ENCODE results near the gene AFF2.

Gene AFF2

DNA sequence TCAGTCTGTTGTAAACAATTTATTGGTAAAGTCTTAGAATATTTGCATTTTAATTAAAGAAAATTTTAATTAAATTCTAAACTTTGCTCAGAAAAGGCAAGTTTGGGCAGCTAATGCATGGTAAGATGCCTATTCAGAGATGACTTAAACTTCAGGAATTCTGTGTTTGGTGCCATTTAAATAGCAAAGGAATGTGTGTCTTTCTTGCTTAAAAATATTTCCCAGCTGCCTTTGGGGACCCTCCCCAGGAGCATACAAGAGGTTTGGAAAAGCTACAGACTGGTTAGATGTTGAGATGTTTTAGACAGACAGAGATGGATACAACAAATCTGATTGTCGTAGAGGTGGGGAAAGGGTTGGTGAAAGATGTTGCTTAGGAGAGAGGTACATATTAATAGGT is 36.5 kb downstream of the AFF2 start:
- no peak for DNase-seq (ENCODE audit: low read depth, low spot score)

DNA sequence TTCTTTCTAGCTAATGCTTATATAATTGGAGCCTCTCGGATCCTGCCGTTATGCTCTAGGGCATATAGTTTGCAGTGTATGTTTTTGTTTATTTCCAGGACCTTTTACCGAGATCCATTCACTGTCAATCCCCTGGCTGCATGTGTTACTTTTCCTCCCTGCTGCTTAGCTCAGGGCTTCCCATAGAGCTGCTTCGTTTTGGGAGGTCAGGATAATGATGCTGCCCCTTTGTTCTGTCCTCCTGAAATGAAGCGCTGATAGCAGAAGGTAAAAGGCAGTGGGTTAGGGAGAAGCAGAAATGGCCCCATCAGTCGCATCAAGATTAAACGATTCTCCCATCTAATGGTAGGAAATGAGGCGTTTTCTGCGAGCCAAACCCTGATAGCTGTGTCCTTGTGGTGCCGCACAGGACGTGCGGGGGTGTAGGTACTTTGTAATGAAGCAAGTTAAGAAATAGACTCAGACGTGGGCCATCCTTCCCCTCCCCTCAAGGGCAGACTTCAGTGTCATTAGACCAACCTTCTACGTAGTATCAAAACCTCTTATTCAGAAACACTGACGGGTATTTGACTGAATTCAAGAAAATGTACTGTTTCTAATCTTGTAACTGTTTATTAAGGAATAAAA is 37.3 kb downstream of the AFF2 start:
- no peak for DNase-seq (ENCODE audit: low read depth, low spot score)

DNA sequence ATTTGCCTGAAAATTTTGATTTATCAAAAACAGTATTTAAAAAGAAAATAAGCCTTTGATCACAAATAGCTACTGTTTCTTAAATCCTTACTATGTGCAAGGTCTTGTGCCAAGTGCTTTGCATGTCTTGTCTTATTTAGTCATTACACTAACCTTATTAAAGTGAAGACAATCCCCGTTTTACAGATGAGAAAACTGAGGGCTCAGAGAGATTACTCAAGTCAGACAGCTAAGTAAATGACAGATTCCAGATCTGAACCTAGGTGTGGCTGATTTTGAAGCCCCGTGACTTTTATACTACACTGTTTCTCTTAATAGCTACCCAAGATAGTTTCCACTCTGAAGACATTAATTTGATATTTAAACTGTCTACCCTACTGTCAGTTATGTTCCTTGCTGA is 38.2 kb downstream of the AFF2 start:
- DNase-seq (ENCODE audit: low read depth, low spot score): no peak

DNA sequence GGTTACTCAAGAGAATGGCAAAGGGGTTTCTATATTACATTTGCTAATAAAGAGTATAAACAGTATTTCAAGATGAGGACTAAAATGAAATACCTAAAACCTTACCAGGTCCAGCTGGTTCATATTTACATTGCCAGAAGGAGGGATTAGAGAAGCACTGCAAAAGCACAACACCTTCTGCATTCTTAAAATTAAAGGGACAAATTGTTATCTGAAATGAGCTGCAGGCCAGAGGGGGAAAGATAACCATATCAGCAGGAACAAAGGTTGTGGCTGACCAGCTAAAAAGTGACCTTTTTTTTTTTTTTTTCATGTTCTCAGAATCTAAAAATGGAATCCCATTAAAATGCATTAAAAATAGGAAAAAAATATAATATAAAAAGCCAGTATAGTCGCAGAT is 39.7 kb downstream of the AFF2 start:
- DNase-seq (ENCODE audit: low read depth, low spot score): no peak

DNA sequence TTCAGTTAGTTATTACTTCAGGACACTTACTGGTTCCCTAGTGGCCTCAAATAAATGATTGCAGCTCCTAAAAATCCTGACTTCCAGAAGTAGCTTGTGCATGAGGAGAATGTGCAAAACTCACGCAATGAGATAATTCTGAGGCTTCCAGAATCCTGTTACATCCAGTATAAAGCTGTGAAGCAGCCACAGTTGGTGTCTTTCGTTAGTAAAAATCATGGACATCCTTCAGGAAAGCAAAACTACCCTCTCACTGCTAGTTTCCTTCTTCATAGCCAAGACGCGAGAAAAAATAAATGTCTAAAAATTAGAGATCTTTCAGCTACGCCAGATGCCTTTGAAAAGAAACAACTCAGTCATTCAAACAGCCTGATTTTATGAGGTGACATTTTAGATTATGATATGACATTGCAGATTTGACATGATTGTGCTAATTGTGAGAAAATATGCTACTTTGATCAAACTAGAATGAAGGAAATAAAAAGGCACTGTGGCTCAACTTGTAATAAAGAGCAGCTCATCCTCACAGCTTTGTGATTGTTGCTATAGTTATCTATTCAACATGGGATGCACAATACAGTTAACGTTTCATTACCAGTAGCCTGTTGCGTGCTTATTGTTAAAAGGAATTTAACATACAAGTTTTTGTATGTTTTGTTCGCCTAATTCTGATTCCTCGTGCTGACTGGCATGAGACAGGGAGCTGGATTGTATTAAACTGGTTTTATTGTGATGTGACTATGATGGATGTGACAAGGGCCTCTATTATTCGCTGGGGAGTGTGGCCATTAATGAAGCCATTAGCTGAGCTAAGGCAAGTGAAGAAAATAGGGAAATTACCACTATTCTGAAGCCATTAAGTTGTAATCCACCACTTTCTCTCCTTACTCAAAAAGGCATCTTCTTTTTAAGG is 40.5 kb downstream of the AFF2 start:
- no peak for DNase-seq (ENCODE audit: low read depth, low spot score)

DNA sequence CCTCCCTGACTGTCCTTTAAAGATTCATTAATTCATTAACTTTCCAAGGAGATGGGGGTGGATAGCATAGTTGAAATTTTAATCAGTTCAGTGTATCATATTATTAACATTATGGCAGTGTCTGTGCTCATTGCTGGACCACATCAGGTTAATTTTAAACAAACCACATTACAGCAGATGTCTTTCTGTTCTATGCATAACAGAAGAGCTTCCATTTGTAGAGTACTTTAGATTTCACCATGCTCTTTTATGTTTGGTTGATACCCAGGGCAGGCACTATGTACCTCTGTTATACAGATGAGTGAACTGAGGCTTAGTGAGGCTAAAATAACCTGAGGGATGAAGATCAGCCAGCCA is 41.1 kb downstream of the AFF2 start:
- DNase-seq (ENCODE audit: low read depth, low spot score): no peak

DNA sequence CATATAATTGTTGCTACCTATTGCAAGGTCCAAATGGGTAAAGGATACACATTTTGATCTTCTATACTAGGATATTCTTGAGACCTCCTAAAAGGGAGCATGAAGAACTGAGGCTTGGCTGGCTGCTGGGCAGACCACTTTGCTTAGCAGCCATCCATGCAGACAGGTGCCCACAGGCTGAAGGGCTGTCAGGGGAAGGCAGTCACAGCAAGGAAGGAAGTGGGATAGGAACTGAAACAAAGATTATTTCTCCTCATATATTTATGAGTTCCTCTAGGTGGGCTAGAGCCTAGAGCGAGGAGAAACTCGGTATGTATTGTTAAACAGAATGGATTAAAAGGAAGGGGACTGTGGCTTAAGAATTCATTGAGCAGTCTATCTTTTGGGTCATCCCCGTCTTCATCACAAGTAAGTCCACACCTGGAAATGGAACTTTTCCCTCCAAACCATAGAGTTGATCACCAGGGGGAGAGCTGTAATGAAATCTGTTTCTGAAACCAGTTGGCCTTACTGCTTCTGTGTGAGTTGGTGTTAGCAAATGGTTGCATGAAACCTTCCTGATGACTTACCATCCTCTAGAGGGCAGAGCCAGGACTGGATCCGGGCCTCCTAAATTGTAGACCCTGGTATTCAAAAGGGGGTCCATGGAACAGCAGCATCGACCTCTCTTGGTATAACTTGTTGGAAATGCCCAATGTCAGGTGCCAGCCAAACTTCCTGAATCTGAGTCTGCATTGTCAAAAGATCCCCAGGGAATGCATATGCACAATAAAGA is 42.3 kb downstream of the AFF2 start:
- DNase-seq (ENCODE audit: low read depth, low spot score): no peak

DNA sequence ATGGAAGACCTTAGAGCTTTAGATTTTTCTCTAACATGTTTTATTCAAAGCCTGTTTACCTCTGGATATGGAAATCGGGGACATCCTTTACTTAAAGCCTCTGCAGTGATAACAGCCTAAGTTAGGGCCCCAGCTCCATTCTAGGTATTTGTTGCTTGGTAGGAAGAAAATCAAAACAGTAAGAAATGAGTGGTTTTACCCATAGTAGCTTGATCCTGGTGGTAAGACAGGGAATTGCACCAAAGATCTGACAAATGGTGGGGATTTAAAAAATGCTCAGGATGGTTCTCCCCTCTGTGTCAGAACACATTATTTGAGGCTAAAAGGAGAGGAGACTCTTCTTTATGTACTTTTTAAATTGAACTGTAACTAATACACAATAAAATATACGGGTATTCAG is 52.4 kb downstream of the AFF2 start:
- DNase-seq (ENCODE audit: low read depth, low spot score): no peak

DNA sequence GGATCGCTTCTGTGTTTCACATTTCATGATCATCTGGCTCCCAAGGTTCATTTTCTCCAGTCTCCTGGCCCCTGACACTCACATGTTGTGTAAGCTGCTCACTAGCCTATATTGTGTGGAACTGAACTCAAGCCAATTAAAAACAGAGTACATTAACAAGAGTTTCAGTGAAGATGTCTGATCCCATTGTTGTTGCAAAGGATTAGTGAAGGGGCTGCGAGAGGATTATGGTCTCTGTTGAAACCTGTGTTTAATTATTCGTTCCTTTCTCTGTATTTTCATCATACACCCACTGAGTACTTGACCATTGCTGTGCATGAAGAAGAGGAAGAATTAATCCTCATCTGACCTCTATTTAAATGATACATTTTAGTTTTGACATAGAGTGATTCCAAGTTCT is 54.7 kb downstream of the AFF2 start:
- no peak for DNase-seq (ENCODE audit: low read depth, low spot score)

DNA sequence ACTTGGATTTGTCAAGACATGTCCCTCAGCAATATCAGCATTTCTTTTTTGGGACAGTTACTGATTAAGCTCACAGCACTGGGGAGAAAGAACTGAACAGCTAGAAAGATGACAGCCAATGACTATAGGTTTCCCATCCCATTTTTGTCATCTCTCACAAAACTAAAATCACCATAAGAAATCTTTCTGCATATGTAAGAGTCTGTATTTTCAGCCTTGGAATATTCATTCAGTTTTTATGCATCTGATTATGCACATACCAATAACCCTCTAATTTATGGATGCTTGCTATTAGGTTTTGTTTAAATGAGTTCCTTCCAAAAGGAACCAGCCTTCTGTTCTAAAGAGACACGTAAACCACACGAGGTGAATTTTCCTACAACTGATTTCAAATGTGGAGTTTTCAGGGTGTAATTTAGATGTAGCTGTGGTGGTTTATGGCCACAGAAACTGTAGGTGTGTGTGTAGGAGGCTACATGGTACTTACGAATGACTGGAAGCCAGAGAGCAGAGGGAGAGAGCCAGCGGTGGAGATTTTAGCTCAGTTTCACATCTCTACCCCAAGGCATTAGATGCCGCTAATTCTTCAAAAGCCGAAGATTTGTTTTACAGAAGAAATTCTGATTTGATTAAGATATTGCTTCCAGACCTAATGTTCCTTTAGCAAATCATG is 55.3 kb downstream of the AFF2 start:
- no peak for DNase-seq (ENCODE audit: low read depth, low spot score)

DNA sequence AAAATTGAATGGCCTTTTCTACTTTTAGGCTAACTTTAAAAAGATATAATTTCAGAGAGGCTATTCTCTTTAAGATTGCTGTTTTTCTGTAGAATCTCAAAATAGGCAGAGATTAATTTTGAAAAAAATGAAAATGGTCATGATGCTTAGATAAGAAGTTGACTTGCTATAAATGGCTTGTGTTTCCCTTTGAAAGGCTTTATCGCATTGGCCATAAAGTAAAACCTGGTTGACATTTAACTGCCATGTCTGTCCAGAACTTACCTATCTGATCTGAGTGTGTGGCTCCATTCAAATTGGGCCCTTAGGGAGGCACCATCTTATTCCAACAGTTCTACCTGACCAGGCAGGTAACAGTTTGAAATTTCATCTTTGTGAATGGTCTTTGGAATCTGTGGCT is 56.1 kb downstream of the AFF2 start:
- no peak for DNase-seq (ENCODE audit: low read depth, low spot score)

DNA sequence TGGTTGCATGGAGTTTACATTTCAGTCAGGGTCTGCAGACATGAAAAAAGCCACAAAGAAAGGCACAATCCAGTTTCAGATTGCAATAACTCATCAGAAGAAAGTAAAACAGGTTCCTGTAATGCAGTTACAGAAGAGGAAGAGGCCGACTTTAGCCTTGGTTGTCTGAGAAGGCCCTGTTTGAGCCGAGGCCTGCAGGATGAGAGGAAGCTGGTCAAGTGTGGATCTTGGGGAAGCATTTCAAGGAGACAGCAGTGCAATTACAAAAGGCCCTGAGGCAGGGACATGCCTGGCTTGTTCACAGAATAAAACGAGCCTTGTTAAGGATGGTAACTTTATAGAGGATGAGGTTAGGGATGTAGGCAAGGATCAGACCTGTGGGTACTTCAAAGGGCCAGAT is 62.4 kb downstream of the AFF2 start:
- no peak for DNase-seq (ENCODE audit: low read depth, low spot score)

DNA sequence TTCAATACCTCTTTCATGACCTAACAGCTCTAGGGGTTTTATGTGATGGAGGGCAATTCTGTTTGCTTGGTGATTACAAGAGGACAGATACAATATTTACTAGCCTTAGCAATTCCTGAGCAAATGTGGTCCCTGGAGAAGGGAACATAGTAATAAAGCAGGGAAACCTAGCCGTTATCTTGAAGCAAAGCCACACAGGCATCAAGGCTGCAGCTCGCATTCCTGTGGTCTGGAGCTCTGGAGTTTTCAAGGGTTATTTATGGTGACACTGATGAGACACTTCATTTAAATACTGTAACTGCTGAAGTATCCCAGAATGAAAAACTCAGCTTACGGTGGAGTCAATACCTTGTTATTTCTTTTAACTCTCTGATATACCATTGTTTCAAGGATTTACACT is 66.8 kb downstream of the AFF2 start:
- no peak for DNase-seq (ENCODE audit: low read depth, low spot score)

DNA sequence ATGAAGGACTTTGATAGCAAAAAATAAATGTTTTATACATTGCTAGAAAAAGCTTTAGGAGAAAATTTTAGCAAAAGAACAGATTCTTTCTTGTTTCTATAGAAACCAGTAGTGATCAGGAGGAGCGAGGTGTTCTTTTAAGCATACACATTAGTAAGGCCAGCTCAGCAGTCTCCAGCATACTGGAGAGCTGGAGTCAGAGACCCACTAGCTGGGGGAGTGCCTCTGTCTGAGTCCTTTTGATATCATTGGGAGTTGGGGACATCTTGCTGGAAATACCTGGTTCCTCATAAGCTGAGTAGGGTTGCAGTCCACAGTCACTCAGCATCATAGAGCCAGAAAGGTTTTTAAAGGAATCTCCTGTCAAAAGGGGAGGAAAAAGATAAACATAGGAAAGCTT is 67.4 kb downstream of the AFF2 start:
- DNase-seq (ENCODE audit: low read depth, low spot score): no peak

DNA sequence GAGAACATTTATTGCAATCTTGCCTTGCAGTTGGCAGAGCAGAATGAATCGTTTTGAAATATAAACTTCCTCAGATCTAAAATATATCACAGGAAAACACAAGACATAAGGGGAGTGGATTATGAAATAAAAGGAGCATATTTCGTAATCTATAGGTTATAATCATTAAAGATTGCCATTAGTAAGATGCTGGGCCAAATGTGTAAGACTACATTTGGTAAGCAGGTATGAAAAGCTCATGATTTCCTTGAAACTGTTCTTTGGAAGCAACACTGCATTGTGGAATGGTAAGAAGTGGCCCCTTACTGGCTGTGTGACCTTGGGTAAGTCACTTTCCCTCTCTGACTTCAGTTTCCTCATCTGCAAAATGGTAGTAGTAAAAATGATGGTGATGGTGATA is 68.3 kb downstream of the AFF2 start:
- no peak for DNase-seq (ENCODE audit: low read depth, low spot score)

DNA sequence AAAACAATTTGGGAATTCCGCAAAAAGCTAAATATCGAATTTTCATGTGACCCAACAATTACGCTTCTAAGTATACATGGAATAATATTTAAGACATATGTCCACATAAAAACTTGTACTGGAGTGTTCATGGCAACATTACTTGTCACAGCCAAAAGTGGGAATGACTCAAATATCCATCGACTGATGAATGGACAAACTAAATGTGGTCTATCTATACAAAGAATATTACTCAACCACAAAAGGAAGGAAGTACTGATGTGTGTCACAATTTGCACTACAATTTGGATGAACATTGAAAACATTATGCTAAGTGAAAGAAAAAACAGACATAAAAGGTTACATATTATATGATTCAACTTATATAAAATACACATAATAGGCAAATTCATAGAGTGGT is 71.9 kb downstream of the AFF2 start:
- DNase-seq (ENCODE audit: low read depth, low spot score): no peak

DNA sequence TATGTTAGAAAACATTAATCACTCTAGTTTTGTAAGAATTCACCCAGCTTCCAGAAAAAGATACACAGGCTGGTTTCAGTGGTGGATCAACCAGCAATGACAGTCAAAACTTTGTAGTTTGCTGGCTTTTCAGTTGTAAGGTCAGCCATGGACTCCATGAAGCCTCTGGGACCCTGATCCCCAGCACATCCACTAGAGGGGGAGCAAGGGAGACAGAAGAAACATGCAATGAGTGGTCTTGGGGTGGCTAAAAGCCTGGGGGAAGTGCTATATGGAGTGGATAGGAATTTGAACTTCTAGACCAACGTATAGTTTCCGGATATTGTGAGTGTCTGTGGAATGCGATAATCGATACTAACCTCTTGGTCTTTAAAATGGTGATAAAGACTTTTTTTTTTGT is 72.7 kb downstream of the AFF2 start:
- no peak for DNase-seq (ENCODE audit: low read depth, low spot score)

DNA sequence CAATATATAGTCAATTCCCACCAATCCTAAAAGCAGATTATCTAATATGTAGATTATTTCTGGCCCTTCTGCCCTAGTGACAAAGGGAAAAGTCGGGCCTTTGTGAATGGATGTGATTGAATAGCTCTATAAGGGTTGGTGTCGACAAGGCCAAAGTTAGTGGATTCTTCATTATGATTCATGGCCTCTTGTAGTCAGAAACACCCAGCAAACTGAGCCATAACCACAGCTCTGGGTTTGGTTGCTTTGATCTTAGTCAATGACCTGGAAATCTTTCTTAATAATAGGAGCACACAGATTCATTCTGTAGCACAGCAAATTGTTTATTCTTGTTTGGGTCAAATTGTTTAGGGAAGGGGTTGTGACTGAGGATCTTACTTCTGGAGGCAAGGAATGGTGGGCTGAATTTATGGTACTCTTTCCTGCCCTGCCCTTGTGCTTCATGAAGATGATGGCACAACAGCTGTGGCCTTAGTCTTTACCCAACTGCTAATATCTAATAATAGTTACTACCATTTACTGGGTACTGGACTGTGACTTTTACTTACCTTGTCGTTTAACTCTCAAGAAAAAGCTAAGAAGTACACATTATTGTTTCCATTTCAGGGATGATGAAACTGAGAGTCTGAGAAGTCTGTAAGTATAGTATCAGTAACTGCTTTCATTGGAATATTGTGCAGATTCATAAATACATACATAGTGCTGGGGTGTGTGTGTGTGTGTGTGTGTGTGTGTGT is 74.0 kb downstream of the AFF2 start:
- no peak for DNase-seq (ENCODE audit: low read depth, low spot score)

DNA sequence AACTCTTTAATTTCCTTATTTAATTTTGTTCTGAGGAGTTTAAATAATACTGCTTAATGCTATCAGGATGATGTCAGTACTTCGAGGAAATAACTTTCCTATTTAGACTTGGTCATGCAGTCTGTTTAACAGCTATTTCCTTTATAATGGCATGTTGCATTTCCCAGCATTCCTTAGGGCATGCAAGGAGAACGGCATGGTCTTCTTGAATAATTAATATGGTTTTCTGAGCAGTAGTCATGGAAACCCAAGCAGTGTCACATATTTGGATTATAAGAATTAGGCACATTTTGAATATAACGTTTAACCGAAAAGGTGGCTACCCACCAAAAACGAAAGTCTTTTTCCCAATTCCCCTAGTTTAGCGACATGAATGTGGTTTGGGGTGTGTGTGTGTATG is 76.0 kb downstream of the AFF2 start:
- no peak for DNase-seq (ENCODE audit: low read depth, low spot score)

DNA sequence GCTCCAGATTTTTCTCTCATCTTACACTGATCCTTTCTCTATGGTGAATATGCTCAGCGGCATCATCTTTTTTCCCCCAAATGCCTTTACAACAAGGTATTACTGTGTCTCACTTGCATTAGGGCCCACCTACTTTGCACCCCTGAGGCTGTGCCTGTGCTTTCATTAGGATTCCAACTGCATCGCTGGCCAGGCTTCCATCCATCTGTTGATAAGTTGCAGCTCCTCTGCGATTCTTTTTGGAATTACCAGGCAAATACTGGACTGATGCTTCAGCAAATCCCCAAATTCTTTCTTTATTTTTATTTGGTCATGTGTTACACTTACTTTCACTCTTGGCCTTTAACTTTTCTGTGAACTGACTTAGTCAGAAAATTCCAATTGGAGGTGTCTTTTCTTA is 77.3 kb downstream of the AFF2 start:
- DNase-seq (ENCODE audit: low read depth, low spot score): no peak

DNA sequence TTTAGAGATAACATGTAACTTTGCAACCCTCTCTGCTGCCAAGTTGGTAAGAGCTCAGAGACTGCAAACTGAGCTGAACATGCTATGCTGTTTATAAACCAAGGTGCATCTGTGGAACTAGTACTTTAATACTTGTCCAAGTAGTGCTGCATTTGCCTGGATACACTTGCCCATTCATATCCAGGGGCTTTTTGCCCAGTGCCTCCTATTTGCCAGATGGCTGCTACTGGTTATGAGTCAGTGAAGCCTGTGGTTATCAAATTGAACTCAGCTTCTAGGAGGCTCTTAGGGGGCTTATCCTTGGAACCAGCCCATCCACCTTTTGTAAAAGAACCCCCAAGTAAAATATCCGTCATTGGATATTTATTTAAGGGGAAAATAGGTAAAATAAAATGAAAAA is 79.6 kb downstream of the AFF2 start:
- DNase-seq (ENCODE audit: low read depth, low spot score): no peak

DNA sequence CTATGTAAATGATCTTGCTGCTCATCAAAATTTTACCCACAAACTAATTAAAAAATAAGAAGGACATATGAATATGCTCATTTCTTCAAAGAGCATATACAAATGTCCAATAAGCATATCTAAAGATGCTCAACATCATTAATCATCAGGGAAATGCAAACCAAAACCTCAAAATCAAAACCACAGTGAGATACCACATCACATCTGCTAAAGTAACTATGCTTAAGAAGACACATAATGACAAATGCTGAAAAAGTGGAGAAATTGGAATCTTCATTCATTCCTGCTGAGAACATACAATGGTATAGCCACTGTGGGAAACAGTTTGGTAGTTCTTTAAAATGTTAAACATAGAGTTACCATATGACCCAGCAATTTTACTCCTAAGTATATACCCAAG is 81.9 kb downstream of the AFF2 start:
- DNase-seq (ENCODE audit: low read depth, low spot score): no peak
